Stimulated activated CD4-positive, alpha-beta T cell treated with anti-CD3 and anti-CD28 coated beads, TNF-alpha, amount 100 ng/mL, for 1 hour (primary cell): Measurements from ENCODE around the gene PSMA3.
"Not testable (repeated sequence)": the region's sequence is repeated elsewhere in the genome, so short reads cannot be mapped to it uniquely, and the experiment has no call there.

Source experiments
- DNase-seq, 3 donors: peaks; one replicate each; pipeline ENCODE4 v3.0.0-alpha.2; 2020; ENCODE audit warnings: low read depth in 3 of 3, low spot score in 1 of 3

The PSMA3 gene

DNA sequence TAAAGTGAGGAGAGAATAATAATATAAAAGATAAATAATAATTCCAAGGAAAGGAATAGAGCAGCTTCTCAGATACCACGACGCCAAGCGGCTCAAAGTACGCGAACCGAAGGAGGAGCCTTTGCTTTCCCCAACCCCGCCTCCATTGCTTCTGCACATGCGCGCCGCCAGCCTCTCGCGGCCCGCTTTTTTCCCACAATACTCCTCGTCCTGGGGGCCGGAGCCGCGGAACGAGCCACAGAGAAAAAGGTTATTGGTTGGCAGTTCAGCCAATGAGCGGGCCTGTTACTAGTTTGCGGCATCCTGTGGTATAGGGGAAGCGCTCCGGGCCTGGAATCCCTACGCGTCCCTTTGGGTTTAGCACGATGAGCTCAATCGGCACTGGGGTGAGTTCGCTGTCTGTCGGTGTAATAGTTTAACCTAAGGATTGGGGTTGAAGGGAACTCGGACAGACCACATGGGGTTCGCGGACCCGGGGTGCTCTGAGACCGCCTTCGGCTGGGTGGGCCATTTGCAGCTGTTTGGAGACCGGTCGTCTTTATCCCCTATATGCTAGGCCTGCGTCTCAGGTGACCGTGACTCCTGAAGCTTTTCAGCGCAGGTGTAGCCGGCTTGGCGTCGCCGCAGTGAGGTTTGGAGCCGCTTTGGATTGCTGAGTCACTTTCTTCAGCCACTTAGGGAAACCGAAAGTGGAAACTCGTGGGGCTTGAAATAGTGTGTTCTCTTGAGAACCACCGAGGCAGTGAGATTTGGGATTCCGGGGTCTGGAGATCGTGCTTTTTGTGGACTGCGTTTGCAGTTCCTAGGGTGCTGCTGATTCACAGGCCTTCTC, at the start of gene PSMA3:
TSS of gene PSMA3 (plus strand) at position 288 of the 832 bp plus-strand sequence. CDS start at position 366, 78 bp downstream.
- DNase-seq, result peak; percentile 93 to 95 (median 94)

DNA sequence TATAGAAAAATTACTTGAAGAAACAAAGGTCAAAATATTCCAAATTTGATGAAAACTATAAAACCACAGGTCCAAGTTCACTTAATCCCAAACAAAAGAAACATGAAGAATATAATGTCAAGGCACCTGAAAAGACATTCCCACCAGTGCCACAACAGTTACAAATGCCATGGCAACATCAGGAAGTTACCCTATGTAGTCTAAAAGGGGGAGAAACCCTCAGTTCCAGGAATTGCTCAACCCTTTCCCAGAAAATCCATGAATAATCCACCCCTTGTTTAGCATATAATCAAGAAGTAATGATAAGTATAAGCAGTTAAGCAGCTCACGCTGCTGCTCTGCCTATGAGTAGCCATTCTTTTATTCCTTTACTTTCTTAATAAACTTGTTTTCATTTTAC, 48.4 kb upstream of the PSMA3 start:
- DNase-seq, result no peak

DNA sequence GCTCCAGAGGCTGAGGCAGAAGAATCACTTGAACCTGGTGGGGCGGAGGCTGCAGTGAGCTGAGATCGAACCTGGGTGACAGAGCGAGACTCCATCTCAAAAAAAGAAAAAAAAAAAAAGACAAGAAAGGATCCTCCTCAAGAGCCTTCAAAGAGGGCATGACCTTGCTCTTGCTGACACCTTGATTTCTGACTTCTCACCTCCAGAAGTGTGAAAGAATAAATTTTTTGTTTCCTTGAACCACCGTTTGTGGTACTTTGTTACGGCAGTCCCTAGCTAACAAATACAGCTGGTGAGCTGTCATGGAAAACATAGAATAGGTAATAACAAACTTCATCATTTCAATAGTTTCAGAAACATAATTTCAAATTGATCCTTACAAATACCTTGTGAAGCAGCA, 46.6 kb upstream of the PSMA3 start:
- DNase-seq, result no peak

DNA sequence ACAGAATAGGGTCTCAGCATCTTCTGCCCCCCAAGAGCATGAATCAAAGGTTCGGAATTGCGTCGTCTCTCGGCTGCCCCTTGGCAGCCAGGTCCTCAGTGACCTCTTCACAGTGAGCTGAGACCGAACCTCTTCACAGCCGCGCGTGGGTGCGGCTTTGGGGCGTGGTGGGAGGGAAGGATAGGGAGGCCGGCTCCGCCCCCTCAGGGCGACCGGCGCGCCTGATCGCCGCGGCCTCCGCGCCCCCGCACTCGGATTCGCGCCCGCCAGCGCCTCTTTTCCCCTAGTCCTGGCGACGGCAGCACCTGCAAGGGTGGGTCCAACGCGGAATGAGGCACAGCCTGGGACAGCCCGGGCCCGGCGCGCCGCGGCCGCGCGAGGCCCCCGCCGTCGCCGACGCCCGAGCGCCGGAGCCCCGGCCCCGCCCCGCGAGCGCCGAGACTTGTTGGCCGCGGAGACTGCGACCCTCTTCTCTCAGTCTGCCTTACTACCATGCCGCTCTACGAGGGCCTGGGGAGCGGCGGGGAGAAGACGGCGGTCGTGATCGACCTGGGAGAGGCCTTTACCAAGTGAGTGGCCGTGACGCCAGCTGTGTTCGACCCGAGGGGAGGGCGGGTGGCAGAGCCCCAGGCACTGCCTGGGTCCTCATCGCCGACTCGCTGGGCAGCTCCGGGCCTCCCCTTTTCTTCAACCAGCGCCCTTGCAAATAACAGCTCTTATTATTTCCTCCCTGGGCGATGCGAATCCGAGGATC, 44.7 kb upstream of the PSMA3 start, which contains the start of gene ACTR10:
TSS of gene ACTR10 (plus strand) at position 424 of the 754 bp plus-strand sequence. CDS start at position 493, 69 bp downstream.
- peak; percentile 61 to 88 (median 75) for DNase-seq

DNA sequence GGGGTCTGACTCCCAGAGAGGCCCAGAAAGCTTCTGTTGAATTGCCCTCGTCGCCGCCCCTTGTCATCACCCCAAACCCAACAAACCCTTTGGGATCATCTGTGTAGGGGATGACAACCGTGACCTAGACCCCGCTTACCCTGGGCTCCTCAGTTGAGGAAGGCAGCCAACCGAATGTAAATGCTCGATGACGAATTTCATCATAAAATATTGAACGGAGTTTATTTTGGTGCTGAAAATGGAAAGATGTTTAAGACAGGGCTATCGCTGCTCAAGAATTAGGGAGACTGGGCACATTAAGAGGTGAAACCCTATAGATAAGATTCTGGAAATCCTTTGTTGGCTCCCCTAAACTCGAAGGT, 44.2 kb upstream of the PSMA3 start:
- DNase-seq, result no peak

DNA sequence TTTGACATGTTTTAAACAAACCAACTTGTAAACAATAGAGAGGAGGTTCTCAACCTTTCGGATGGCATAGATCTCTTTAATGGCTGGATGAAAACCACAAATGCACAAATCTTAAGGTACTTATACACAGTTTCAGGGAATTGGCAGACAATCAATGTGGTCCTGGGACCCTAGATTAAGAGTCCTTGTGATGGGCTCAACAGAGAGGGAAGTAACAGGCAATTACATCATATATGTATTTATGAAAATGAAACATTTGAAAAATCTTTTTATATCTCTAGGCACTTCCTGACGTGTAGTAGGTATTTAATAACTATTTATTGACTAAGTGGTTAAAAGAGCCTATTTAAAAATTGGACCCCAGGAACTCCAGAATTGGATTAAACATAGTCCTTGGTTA, 43.8 kb upstream of the PSMA3 start:
- DNase-seq, result no peak

DNA sequence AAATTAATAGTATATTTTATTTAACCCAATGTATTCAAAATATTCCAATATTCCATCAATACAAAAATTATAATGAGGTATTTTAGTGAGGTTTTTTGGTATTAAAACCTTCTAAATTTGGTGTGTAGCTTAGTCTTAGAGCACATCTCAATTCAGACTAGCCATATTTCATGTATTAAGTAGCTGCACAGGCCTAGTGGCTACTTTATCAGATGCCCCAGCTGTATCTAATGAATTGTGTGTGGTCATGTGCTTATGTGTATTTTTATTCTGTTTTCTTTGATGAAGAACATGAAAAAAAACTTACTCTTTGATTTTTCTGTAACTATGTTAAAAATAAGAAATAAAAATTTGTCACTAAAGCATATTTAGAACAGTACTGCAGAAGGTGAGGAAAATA, 31.5 kb upstream of the PSMA3 start:
- no peak for DNase-seq

DNA sequence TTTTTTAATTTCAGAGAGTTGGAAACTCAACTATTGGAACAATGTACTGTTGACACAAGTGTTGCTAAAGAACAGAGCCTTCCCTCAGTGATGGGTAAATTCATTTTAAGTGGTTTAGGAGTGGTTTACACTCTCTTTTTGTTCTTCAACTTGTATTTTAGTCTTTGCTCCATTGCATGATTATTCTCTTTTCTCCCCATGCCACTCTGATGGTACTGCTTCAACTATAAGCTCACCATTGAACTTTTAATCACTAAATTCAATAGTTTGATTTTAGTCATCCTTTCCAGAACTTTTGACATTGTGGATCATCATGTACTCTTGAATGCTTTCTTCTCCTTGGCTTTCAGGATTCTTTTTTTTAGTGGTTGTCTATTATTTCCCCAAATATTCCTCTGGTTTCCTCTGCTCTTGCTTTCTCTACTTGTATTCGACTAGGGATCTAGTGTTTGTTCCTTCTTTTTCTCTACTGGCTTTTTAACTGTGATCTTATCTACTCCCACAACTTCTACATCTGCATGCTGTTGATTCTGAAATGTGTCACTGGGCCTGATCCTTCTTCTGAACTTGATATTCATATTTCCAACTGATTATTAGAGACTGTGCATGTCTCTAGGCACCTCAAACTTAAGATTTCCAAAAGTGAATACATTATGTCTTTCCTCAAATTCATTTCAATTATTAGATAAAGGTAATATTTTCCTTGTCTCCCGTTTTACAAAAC, 29.3 kb upstream of the PSMA3 start:
- DNase-seq, result no peak

DNA sequence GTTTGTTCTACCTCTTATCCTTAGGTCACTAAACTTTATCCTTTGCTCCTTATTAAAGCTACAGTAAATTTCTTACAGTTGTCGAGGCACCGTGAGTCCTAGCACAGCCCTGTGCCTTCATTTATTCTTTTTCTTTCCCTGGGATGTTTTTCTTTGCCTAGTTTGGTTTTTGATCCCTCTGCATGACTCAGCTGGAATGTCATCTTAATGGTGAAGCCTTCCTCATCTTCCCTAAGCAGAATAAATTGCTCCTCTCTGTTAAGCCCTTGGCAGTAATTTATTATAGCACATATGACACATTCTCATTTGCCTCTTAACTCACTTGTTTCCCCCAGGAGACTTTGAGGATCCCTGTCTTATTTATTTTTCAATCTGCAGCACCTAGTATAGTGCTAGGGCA, 28.1 kb upstream of the PSMA3 start:
- DNase-seq, result no peak

DNA sequence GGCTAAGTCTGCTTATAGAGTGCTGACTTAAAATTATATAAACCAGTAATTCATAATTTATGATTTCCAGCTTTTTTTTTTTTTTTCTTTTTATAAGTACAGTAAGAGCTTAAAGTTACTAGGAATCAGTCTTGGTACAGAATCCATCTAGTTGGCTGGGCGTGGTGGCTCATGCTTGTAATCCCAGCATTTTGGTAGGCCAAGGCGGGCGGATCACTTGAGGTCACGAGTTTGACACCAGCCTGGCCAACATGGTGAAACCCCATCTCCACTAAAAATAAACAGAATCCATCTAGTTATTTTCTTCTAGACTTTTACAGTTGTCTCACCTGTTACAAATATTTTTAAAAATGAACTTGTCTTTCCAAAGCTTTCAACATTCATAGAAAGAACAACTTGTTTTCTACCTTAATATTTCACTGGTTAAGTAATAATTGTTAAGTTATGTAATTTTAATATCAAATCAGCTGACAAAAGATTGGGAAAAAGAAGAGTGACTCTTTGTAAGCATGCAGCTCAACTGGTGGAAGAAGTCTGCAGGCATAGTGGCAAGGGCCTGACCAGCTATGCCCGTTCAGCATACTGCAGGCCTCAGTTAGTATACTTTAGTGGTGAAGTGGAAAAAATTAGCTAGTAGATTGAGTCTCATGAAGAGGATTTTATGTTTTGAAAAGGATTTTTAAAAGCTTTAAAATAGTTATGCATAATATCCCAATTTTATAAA, 17.4 kb upstream of the PSMA3 start:
- no peak for DNase-seq

DNA sequence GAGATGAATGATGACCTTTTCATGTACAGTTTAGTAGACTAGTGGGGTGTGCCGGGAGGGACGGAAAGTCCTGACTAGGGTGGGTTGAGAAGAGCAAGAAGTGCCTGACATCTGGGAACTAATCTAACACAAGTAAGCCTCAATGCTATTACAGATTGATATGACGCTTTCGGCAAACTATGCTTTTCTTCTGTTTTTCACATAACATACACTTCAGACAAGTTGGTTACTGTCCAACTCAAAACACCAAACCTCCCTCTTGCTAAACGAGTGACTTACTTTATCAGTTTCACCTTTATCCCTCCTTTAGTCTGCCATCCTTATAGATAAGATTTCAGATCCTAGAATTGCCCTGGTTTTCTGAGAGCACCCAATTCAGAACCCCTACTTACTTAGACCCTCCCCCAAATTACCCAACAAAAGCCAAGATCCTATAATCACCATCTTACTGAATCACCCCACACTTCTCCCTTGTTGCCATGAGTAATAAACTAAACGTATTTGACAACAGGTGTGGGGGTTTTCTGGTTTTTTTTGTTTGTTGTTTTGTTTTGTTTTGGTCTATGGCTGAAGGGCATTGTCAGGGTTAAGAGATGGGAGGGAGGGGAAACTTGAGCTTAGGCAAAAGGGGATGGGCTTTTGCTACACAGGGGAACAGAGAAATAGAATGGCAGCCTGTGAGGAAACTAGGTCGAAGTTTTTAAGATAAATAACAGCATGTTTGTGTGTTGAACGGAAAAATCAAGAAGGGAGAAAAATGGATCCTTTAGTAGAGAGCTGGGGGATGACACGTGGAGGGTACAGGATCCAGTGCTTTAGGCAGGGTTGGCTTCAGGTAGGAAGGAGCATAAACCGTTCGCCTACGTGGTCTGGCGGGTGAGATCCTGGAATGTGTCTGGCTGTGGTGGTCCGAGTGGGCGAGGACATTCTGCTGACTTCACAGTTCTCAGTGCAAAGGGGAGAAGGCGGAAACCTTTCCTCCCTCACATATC, 6.1 kb upstream of the PSMA3 start:
- DNase-seq, result no peak

DNA sequence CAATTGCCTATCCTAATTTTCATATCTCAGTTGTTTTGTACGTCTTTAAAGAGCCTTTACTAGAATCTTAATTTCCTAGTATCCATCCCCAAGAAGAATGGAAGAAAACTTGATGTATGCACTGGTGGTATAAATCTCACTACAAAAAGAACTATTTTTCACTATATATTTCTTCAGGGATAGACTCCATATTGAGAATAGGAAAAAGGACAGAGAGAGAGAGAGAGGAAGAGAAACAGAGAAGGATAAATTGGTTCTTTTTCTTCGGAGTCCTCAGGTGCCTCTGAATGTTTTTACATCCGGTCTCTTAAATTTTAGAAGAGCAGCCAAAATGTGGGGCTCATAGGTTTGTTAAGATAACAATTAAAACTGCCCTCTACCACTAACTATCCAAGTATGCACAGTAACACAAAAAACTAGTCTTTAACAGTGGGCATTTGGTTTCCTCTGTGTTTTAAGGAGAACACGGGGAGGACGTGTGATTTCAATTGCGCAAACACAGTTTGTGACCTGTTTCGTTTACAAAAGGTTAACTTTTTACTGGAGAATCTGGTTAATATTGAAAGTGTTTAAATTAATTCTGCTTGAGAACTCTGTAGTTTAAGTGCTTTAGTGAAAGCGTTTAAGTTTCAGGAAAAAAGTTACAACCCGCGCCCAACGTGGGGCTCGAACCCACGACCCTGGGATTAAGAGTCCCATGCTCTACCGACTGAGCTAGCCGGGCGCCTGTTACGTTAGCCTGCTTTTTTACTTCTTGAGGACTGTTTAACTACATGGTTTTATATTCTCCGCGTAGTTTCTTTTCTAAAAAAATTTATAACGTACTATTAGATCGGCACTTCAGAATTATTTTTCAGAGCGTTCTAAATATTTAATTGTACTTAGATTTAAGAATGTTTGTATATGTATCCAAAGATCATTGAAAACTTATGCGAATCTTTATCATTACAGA, 5.1 kb upstream of the PSMA3 start:
- DNase-seq, result peak; percentile 57 to 87 (median 79)

DNA sequence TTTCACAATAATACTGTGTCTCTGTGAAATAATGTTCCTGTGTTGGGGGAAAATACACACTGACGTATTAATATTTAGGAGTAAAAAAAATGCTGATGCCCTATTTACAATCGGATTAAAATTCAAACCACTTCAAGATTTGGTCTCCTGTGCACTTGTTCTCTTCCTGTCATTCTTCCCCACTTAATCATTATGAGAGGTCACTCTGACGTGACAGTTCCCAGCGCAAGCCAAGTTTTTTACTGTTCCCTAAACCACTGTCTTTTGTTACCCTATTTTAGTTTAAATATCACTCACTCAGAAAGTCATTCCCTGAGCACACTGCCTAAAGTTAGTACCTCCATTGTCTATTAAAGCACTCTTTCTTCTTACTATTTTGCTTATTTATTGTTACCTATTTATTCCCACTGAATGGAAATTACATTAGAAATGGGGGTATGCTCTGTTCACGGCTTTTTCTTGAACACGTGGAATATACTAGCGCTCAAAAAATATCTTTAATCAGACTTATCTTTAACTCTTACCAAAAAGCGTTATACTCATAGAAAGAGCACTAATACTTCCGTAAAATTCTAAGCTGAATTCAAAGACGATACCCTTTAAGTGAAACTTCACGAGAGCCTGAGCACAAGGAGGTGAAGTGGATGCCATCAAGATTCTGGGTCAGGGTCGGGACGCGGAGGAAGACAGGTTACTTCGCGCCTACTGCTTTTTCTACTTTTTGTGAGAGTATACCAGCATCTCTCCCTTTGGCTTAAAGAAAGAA, 670 bp upstream of the PSMA3 start:
- no peak for DNase-seq

DNA sequence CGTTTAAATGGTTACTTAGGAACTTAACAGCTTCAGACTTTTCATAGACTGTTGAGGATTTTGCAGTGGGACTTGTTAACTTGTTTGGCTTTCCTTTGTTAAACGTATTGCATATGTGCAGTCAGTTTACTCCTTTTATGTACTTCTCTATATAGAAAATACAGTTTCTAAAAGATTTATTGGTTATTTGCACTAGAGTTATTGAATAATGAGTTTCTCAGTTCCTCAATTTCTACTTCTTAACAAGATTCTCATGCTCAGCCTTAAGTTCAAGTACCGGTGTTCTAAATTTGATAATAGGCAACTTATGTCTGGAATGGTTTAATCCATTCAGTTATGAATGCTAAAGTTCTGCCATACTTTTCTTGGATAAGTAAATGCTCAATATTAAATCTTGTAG, 919 bp downstream of the PSMA3 start:
- DNase-seq, result no peak

DNA sequence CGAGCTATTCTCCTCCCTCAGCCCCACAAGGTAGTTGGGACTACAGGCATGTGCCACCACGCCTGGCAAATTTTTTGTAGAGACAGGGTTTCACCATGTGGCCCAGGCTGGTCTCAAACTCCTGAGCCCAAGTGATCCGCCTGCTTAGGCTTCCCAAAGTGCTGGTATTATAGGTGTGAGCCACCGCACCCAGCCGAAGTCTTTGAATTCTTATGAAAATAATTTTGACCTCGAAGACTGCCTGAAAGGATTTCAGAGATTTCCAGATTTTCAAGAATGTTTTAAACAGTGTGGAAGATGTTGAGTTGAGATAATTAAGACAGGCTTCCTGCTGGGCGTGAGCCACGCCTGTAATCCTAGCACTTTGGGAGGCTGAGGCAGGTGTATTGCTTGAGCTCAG, 5.0 kb downstream of the PSMA3 start:
- no peak for DNase-seq

DNA sequence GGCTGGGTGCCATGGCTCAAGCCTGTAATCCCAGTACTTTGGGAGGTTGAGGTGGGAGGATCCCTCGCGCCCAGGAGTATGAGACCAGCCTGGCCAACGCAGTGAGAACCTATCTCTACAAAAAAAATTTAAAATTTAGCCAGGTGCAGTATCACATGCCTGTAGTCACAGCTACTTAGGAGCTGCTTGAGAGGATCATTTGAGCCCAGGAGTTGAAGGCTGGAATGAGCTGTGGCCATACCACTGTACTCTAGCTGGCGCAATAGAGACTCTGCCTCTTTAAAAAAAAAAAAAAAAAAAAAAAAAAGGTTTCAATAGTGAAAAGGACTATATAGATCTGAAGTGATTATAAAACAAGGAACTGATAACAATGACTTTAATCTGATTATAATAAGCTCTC, 13.5 kb downstream of the PSMA3 start:
- no peak for DNase-seq

DNA sequence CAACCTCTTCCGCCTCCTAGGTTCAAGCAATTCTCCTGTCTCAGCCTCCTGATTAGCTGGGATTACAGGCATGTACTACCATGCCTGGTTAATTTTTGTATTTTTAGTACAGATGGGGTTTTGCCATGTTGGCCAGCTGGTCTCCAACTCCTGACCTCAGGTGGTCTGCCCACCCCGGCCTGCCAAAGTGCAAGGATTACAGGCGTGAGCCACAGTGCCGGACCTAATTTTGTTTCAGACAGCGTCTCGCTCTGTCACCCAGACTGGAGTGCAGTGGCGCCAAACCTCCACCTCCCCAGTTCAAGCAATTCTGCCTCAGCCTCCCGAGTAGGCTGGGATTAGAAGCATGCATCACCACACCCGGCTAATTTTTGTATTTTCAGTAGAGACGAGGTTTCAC, 17.4 kb downstream of the PSMA3 start:
- DNase-seq, result not testable (repeated sequence)

DNA sequence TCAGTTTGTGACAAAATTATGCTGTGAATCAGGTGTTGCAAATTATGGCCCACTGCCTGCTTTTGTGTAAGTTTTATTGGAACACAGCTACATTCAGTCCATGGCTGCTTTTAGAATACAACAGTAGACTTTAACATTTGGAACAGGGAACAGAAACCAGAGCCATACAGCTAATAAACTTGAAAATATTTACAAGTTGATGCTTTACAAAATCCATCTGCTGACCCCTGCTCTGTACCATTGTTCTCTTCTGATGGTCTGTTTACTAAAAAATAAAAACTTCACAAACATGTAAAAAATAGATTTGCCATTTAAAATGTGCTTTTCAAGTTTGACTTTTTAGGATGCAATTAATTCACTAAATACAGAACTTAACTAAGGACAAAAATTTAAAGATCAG, 20.8 kb downstream of the PSMA3 start:
- DNase-seq, result no peak
